ENCODE measurements around the gene CITED4. TPM values are rescaled to one million over a fixed set of nuclear protein-coding genes. Genes with fewer than 3 reads are reported as not detected.

The CITED4 gene, protein sequence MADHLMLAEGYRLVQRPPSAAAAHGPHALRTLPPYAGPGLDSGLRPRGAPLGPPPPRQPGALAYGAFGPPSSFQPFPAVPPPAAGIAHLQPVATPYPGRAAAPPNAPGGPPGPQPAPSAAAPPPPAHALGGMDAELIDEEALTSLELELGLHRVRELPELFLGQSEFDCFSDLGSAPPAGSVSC
- total RNA-seq (2021), result 1.3 and 1.9 TPM in 2 replicates
- Bru-seq, nascent RNA, result percentile 22 among the genes with signal in this experiment
- percentile 29 among the genes with signal in this experiment for BruChase-seq, experiment 1, labeled RNA remaining after a 2-hour chase
- not detected for BruChase-seq, experiment 2, labeled RNA remaining after a 6-hour chase
- long read RNA-seq, partial matches to known transcripts, result 0 of 1 reads
- long read RNA-seq, other reads (novel, unspliced or antisense), result 0 of 1 reads

DNA sequence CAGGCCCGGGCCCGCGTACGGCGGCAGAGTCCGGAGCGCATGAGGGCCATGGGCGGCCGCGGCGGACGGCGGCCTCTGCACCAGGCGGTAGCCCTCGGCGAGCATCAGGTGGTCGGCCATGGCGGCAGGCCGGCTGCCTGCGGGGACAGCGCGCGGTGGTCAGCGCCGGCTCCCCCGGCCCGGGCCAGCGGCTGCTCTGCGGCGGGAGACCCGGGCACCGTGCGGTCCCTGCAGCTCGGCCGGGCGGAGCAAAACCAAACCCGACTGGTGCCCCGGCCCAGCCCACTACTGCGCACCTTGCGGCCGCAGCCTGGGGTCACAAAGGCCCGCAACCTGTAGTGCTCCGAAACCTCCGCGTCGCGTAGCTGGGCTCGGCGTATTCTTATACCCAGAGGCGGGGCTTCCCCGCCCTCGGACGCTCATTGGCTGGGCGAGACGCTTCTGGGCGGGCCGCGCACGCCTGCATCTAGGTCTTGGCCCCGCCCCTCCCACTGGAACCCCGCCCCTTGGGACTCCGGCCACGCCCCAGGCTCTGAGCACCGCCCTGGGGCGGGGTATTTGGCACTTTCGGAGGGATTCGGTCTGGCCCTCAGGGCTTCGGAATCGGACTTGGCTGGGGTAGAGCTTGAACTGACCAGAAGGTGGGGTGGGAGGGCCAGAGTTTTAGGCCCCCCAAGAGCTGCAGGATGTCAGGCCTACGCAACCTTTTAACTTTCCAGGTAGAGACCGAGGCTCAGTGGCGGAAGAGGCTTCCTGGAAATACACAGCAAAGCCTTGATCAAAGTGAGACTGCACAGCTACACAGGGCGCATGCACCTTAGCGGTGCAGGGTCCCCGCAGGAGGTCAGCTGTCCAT is at the start of gene CITED4:
Gene CITED4, minus strand, starts transcription at position 356 of the 856 bp plus-strand sequence. Its CDS starts 236 bp downstream, at position 120.
- BruUV-seq (replicated peaks), result no TSS peak
- POLR2A ChIA-PET (ENCODE audit: low non-redundant PET), result interaction anchor here (0.6 to 0.7 kb wide), 2 partner anchors 42 to 541 kb away, joined by 4 to 5 read pairs; no protein-coding TSS in a partner anchor
- H3K4me1 ChIP-seq (ENCODE audit: insufficient read depth, low read length, poor library complexity, severe bottlenecking), result no peaks in the 10 kb centered on the region

DNA sequence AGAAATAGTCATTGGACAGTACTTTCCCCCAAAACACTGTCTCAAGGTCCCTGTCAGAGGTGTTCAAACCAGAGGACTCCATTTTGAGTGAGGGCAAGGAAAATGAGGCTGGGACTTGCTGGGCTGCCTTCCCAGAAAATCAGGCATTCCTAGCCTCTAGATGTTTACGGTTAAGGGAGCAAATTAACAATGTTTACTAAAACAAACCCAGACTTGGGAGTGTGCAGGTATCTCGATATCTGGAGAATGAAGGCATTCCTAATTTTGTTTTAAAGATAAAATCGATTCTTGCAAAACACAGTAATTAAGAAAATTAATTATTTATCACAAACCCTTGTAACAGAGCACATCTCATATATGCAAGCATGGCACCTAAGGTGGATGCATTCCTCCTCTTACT is 48.9 kb upstream of the CITED4 start:
- Histone ChIP-seq H3K36me3 (ENCODE audit: insufficient read depth, low read length, poor library complexity, severe bottlenecking) (no peaks in the 10 kb centered on the region), H3K4me3 (ENCODE audit: low read depth, low read length, poor library complexity, severe bottlenecking) (no peak overlapping the region), H3K4me1 (ENCODE audit: insufficient read depth, low read length, poor library complexity, severe bottlenecking) (no peaks in the 10 kb centered on the region), H3K27me3 (replicated peaks; ENCODE audit: insufficient read depth, low read depth, low read length, poor library complexity) (no peaks in the 10 kb centered on the region), H3K27ac (ENCODE audit: low read depth, low read length, poor library complexity, severe bottlenecking) (no peak overlapping the region), H3K9me3 (ENCODE audit: low read depth, low read length, poor library complexity, severe bottlenecking) (no peaks in the 10 kb centered on the region)
- no TSS peak for BruUV-seq (replicated peaks)
- no peak for DNase-seq (ENCODE audit: low spot score)
- CTCF ChIA-PET, result no interaction called here
- TF ChIP-seq EZH2 (IDR thresholded peaks at IDR 0.05; ENCODE audit: borderline replicate concordance, low read depth, low read length, poor library complexity, severe bottlenecking), result no peak
- TF ChIP-seq, protein P1, sequence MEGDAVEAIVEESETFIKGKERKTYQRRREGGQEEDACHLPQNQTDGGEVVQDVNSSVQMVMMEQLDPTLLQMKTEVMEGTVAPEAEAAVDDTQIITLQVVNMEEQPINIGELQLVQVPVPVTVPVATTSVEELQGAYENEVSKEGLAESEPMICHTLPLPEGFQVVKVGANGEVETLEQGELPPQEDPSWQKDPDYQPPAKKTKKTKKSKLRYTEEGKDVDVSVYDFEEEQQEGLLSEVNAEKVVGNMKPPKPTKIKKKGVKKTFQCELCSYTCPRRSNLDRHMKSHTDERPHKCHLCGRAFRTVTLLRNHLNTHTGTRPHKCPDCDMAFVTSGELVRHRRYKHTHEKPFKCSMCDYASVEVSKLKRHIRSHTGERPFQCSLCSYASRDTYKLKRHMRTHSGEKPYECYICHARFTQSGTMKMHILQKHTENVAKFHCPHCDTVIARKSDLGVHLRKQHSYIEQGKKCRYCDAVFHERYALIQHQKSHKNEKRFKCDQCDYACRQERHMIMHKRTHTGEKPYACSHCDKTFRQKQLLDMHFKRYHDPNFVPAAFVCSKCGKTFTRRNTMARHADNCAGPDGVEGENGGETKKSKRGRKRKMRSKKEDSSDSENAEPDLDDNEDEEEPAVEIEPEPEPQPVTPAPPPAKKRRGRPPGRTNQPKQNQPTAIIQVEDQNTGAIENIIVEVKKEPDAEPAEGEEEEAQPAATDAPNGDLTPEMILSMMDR (conservative IDR thresholded peaks at IDR 0.05; ENCODE audit: low read depth, low read length), result no peak
- POLR2A ChIA-PET (ENCODE audit: low non-redundant PET), result no interaction called here
- intact Hi-C loops (cut with micrococcal nuclease; ENCODE audit: unreplicated experiment), result no loop called here

More for the DNA sequence above, at the start of gene CITED4:
- intact Hi-C loops (cut with micrococcal nuclease; ENCODE audit: unreplicated experiment), result no loop called here
- Histone ChIP-seq H3K27ac (ENCODE audit: low read depth, low read length, poor library complexity, severe bottlenecking) (no peak within 1 kb of the TSS), H3K27me3 (replicated peaks; ENCODE audit: insufficient read depth, low read depth, low read length, poor library complexity) (peaks cover 6% of the 10 kb centered on the region), H3K4me3 (ENCODE audit: low read depth, low read length, poor library complexity, severe bottlenecking) (peak within 1 kb of the TSS; percentile 67), H3K9me3 (ENCODE audit: low read depth, low read length, poor library complexity, severe bottlenecking) (no peaks in the 10 kb centered on the region), H3K36me3 (ENCODE audit: insufficient read depth, low read length, poor library complexity, severe bottlenecking) (no peaks in the 10 kb centered on the region)
- DNase-seq (ENCODE audit: low spot score), result peak; percentile 94
- TF ChIP-seq EZH2 (IDR thresholded peaks at IDR 0.05; ENCODE audit: borderline replicate concordance, low read depth, low read length, poor library complexity, severe bottlenecking), result no peak
- TF ChIP-seq, protein P1 (conservative IDR thresholded peaks at IDR 0.05; ENCODE audit: low read depth, low read length), result no peak
- CTCF ChIA-PET, result interaction anchor here (0.6 kb wide), 1 partner anchor 249 kb away, joined by 3 read pairs; no protein-coding TSS in a partner anchor

DNA sequence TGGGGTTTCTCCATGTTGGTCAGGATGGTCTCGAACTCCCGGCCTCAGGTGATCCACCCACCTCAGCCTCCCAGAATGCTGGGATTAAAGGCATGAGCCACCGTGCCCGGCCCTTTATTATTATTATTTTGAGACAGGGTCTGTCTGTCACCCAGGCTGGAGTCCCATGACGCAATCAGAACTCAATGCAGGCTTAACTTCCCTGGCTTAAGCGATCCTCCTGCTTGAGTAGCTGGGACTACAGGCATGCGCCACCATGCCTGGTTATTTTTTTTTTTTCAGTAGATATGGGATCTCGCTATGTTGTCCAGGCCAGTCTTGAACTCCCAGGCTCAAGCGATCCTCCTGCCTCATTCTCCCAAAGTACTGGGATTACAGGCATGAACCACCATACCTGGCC is 47.1 kb upstream of the CITED4 start:
- BruUV-seq (replicated peaks), result no TSS peak
- no peaks in the 10 kb centered on the region for H3K27me3 ChIP-seq (replicated peaks; ENCODE audit: insufficient read depth, low read depth, low read length, poor library complexity)
- no peak for TF ChIP-seq EZH2 (IDR thresholded peaks at IDR 0.05; ENCODE audit: borderline replicate concordance, low read depth, low read length, poor library complexity, severe bottlenecking)
- TF ChIP-seq, protein P1 (conservative IDR thresholded peaks at IDR 0.05; ENCODE audit: low read depth, low read length), result no peak
- H3K9me3 ChIP-seq (ENCODE audit: low read depth, low read length, poor library complexity, severe bottlenecking), result no peaks in the 10 kb centered on the region
- no peaks in the 10 kb centered on the region for H3K4me1 ChIP-seq (ENCODE audit: insufficient read depth, low read length, poor library complexity, severe bottlenecking)
- intact Hi-C loops (cut with micrococcal nuclease; ENCODE audit: unreplicated experiment), result no loop called here
- H3K36me3 ChIP-seq (ENCODE audit: insufficient read depth, low read length, poor library complexity, severe bottlenecking), result no peaks in the 10 kb centered on the region
- H3K4me3 ChIP-seq (ENCODE audit: low read depth, low read length, poor library complexity, severe bottlenecking), result no peak overlapping the region
- H3K27ac ChIP-seq (ENCODE audit: low read depth, low read length, poor library complexity, severe bottlenecking), result no peak overlapping the region
- ChIA-PET POLR2A (ENCODE audit: low non-redundant PET) (no interaction called here), CTCF (no interaction called here)
- no peak for DNase-seq (ENCODE audit: low spot score)

All from A673 (cell line).